22Rv1 (cell line): Measurements from ENCODE around the gene BDP1.
"Not testable (repeated sequence)": the region's sequence is repeated elsewhere in the genome, so short reads cannot be mapped to it uniquely, and the experiment has no call there.

Experiments used
- H3K27ac ChIP-seq: fragments of 450-650 bp; 2 replicates; pipeline ENCODE4 v1.5.1; 2017
- CTCF ChIP-seq: fragments of 450-650 bp; IDR thresholded peaks from 2 replicates; pipeline ENCODE4 v1.5.1; 2017; ENCODE audit warnings: mild to moderate bottlenecking
- ZFX ChIP-seq: fragments of 450-650 bp; IDR thresholded peaks from 2 replicates; pipeline ENCODE4 v1.6.1; 2017; ENCODE audit warnings: antibody characterized with exemption, borderline replicate concordance

The BDP1 gene

GRCh38 chr5:71589903-71590302 is 134.5 kb downstream of the BDP1 start:
- no peak for TF ChIP-seq ZFX
- no peak for TF ChIP-seq CTCF
- peak overlapping the region; percentile 85 for H3K27ac ChIP-seq

- TF ChIP-seq CTCF (no peak), ZFX (no peak)
- H3K27ac ChIP-seq = 0 out of 2 replicates have a peak overlapping the region, but pooled peaks have one; percentile 12
Observed at GRCh38 chr5:71591100-71591499, 135.6 kb downstream of the BDP1 start.

- H3K27ac ChIP-seq = no peak overlapping the region
- no peak for TF ChIP-seq CTCF
- TF ChIP-seq ZFX = no peak
Observed at GRCh38 chr5:71596169-71596568, 140.7 kb downstream of the BDP1 start.

- TF ChIP-seq ZFX (no peak), CTCF (no peak)
- H3K27ac ChIP-seq = 0 out of 2 replicates have a peak overlapping the region, but pooled peaks have one; percentile 15
Observed at GRCh38 chr5:71597001-71597400, 141.6 kb downstream of the BDP1 start.

GRCh38 chr5:71600783-71601182 is 145.3 kb downstream of the BDP1 start:
- H3K27ac ChIP-seq = peak overlapping the region; percentile 79
- TF ChIP-seq CTCF (no peak), ZFX (no peak)

GRCh38 chr5:71601222-71602026 is 146.0 kb downstream of the BDP1 start:
- peak overlapping the region; percentile 79 for H3K27ac ChIP-seq
- TF ChIP-seq CTCF (peak; percentile 89), ZFX (no peak)

- not testable (repeated sequence) for H3K27ac ChIP-seq
Observed at GRCh38 chr5:71609916-71610315, 154.5 kb downstream of the BDP1 start.
